C4-2B (cell line): ENCODE measurements around the gene RNF225.

Experiments
- H3K27ac ChIP-seq: fragments of 450-650 bp; 2 replicates; pipeline ENCODE4 v1.5.1; 2017
- ZFX ChIP-seq: fragments of 450-650 bp; IDR thresholded peaks from 2 replicates; pipeline ENCODE4 v1.6.1; 2017
- TF ChIP-seq, protein P1 (sequence below): fragments of 450-650 bp; conservative IDR thresholded peaks from 2 replicates; pipeline ENCODE4 v1.5.1; 2017; ENCODE audit warnings: mild to moderate bottlenecking

RNF225 gene

DNA sequence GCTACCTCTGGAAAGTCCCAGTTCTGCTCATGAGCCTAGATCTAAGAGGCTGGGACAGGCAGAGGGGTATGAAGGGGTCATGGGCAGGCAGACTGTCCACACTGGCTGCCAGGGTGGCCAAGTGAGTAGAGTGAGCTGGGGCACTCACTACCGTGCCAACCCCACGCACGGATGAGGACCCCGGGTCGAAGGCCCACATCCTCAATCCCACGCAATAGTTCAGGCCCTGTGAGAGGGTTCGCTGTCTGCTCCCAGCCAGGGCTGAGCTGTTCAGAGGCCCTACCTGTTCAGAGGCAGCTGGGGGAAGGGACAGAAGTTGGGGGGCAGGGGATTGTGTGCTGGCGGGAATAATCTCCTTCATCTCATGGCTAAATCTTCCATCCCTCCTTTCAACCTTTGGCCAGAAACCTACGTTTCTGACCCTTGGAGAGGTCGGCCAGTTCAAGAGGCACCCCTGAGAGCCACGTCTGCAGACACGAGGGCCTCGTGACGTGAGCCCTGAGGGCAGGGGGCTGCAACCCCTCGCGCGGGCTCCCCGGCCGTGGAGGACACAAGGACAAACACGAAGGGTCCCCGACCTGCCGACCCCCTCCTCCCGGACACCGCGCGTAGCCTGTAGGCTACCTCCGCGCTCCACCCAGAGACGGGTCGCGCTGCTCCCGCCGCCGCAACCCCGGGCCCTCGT, 9.4 kb upstream of the RNF225 start:
- peak overlapping the region; percentile 99 for H3K27ac ChIP-seq
- TF ChIP-seq, protein P1, sequence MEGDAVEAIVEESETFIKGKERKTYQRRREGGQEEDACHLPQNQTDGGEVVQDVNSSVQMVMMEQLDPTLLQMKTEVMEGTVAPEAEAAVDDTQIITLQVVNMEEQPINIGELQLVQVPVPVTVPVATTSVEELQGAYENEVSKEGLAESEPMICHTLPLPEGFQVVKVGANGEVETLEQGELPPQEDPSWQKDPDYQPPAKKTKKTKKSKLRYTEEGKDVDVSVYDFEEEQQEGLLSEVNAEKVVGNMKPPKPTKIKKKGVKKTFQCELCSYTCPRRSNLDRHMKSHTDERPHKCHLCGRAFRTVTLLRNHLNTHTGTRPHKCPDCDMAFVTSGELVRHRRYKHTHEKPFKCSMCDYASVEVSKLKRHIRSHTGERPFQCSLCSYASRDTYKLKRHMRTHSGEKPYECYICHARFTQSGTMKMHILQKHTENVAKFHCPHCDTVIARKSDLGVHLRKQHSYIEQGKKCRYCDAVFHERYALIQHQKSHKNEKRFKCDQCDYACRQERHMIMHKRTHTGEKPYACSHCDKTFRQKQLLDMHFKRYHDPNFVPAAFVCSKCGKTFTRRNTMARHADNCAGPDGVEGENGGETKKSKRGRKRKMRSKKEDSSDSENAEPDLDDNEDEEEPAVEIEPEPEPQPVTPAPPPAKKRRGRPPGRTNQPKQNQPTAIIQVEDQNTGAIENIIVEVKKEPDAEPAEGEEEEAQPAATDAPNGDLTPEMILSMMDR = no peak
- TF ChIP-seq ZFX = no peak

DNA sequence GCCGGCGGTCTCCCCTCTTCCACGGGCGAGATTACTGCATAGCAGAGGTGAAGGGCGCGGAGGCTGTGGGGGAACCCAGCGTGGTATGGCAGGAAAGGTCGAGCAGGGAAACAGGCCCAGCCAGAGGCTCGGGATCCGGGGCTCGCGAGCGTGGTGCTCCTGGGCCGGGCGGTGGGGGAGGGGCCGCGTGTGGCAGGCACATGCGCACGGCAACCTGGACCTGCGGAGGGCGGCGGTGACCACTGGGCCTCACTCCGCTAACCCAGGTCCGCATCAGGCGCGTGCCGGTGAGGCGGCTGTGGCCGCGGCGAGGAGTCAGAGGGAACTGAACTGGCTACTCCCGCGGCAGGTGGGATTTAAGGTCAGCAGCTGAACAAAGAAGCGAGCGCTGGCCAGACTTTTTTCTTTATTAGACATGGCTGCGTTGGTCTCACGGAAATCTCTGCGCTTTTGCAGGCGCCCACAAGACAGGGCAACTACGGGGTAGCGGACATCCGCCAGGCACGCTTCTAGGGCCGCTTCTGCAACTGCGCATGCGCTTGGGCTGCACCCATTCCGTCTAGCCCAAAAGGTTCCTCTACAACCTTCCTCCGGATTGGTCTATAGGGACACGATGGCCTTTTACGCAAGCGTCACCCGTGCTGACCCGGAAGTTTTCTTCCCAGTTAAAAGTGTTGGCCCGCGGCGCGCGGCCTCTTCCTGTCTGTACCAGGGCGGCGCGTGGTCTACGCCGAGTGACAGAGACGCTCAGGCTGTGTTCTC, 8.7 kb upstream of the RNF225 start, which contains the start of gene RPS5:
RPS5 (plus strand) TSS at position 694 of the 762 bp plus-strand sequence. CDS start 869 bp downstream, outside the sequence.
- peak within 1 kb of the TSS; percentile 99 for H3K27ac ChIP-seq
- TF ChIP-seq ZFX = peak; percentile 83
- TF ChIP-seq, protein P1 = no peak

DNA sequence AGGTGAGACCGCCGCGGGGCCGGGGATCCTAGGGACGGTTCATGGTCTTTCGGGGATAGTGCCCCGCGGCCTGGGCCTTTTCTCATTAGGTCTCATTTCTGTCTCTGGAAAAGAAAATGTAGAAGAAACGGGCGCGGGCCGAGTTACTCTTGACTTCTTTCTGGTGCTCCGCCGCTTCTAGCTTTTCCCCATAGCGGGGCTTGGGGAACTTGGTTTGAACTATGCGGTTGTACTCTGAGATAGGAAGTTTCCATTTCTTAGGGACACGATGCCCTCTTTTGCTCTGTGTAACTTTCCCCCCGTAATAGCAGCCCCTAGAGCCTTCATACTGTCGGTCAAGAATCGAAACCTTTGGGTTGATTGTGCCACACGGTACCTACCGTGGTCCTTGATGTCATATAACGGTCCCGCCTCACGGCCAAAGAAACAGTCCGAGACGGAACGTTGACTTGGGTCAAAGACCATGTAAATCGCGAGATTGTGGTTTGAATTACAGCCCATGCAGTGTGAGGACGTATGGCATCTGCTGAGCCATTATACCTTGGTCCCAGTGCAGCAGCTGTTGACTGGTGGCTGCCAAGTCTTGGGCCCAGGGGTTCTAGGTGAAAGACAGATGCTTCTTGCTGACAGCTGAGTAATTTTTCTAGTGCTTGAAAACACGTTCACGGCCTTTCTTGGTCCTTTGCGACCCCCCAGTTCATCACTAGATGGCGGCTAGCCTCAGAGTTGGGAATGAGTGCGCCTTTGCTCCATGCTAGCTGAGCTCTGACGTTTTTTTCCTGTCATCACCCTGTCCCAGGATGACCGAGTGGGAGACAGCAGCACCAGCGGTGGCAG, 7.9 kb upstream of the RNF225 start:
- TF ChIP-seq, protein P1 = no peak
- no peak for TF ChIP-seq ZFX
- peak overlapping the region; percentile 99 for H3K27ac ChIP-seq

DNA sequence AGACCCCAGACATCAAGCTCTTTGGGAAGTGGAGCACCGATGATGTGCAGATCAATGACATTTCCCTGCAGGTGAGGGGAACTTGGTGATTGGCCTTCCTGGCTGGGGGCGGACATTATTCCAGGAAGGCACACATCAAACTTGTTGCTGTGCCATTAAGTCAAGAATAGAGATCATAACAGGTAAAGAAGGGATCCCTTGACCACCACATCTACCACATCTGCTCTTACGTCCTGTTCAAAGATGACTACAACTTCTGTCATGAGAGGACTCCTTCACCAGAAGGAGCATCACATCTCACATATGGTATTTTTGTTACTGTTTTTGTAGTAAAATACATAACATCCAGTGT, 7.3 kb upstream of the RNF225 start:
- TF ChIP-seq, protein P1 = no peak
- no peak for TF ChIP-seq ZFX
- peak overlapping the region; percentile 99 for H3K27ac ChIP-seq

DNA sequence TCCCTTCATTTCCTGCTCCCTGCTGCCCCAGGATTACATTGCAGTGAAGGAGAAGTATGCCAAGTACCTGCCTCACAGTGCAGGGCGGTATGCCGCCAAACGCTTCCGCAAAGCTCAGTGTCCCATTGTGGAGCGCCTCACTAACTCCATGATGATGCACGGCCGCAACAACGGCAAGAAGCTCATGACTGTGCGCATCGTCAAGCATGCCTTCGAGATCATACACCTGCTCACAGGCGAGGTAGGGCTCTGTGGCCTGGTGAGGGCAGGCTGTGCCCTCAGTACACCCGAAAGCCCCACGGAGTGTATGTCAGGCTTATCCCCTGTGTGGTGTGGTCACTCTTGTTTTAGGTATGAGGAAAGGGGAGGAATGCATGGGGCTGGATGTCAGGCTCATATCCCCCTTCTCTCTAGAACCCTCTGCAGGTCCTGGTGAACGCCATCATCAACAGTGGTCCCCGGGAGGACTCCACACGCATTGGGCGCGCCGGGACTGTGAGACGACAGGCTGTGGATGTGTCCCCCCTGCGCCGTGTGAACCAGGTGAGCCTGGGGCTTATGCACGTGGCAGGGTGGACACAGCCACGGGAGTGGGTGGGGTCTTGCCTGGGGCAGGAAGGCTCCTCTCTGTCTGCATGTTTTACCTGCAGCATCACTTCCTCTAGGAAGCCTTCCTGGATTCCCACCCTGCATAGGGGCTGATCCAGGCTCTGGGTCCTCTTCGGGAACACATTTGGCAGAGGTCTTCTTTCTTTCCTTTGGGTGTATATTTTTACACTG, 2.3 kb upstream of the RNF225 start:
- TF ChIP-seq, protein P1 = no peak
- TF ChIP-seq ZFX = no peak
- no peak overlapping the region for H3K27ac ChIP-seq

DNA sequence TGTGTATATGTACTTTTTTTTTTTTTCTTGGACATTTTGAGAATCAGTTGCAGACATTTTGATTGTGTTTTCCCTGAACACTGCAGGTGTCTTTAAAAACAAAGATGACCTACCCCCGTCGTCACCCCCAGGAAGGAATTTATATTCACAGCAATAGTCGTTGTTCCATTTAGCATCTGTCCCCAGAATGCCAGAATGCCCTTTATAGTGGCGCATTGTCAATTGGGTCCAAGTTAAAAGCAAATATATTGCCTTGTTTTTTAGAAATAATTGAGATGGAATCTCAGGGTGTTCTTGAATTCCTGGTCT, 1.8 kb upstream of the RNF225 start:
- TF ChIP-seq ZFX = no peak
- TF ChIP-seq, protein P1 = no peak
- H3K27ac ChIP-seq = no peak overlapping the region
